GM12878 (cell line): ENCODE measurements around the gene TREH. TPM values are rescaled to one million over a fixed set of nuclear protein-coding genes. Genes with fewer than 3 reads are reported as not detected.

Experiments used
- ATAC-seq: fragments of 200-7000 bp; cut with Tn5 transposase; 3 replicates; pipeline ENCODE4 v1.9.1; 2020; ENCODE audit warnings: mild to moderate bottlenecking, moderate library complexity
- BruUV-seq: library from RNA; stranded (reverse); fragments of 400-500 nt; replicated peaks from 2 replicates; lab custom pipeline; 2021; lab: Mats Ljungman, UMichigan
- CTCF ChIA-PET: fragments of 300-600 bp; sonication (Branson Sonifier 250); formaldehyde crosslinking; extraction: SDS; loops from one replicate; lab custom pipeline; 2021; ENCODE audit warnings: inconsistent platforms; lab: Yijun Ruan, JAX
- POLR2A ChIA-PET: fragments of 350-600 bp; formaldehyde crosslinking; extraction: SDS; loops from one replicate; lab custom pipeline; 2021; ENCODE audit warnings: inconsistent platforms; lab: Charles Lee
- RAD21 ChIA-PET: fragments of 300-600 bp; sonication (Branson Sonifier 250); formaldehyde crosslinking; loops from one replicate; lab custom pipeline; 2023; ENCODE audit warnings: antibody characterized with exemption; ENCODE audit not compliant: unreplicated experiment; lab: Charles Lee
- SMC1A ChIA-PET: fragments of 300-600 bp; sonication (Branson Sonifier 250); formaldehyde crosslinking; loops from one replicate; lab custom pipeline; 2023; ENCODE audit not compliant: unreplicated experiment, uncharacterized antibody; lab: Charles Lee
- DNase-seq: peaks from one replicate; pipeline ENCODE4 v3.0.0-alpha.2; 2011; ENCODE audit warnings: low read depth, low spot score
- FAIRE-seq: peaks from 3 replicates; lab custom pipeline; 2011; peaks lifted over from hg19 to GRCh38; lab: Jason Lieb, UNC
- H2AFZ ChIP-seq: 2 replicates; pipeline ENCODE4 v1.6.0; 2011; ENCODE audit warnings: low read depth, low read length, control low read depth; ENCODE audit not compliant: control insufficient read depth
- H3K27ac ChIP-seq: 2 replicates; pipeline ENCODE4 v1.5.1; 2011; ENCODE audit warnings: control low read depth; ENCODE audit not compliant: control insufficient read depth, insufficient read depth
- H3K27me3 ChIP-seq, 2 experiments: replicated peaks in 1 of 2; 2 replicates each; pipeline versions ENCODE4 v1.6.0 to v1.6.1; 2011; ENCODE audit warnings: low read length in 1 of 2; ENCODE audit not compliant: control insufficient read depth in 2 of 2, insufficient read depth in 2 of 2
- H3K36me3 ChIP-seq, 2 experiments: 2 replicates each; pipeline ENCODE4 v1.5.1; 2011; ENCODE audit warnings: low read length in 1 of 2; ENCODE audit not compliant: control insufficient read depth in 2 of 2, insufficient read depth in 2 of 2
- H3K4me1 ChIP-seq: 2 replicates; pipeline ENCODE4 v1.6.1; 2011; ENCODE audit warnings: mild to moderate bottlenecking, low read length, moderate library complexity, mixed read lengths; ENCODE audit not compliant: control insufficient read depth, insufficient read depth
- H3K4me2 ChIP-seq: 2 replicates; pipeline ENCODE4 v1.6.0; 2011; ENCODE audit warnings: control low read depth; ENCODE audit not compliant: control insufficient read depth, insufficient read depth
- H3K4me3 ChIP-seq: fragments of 200-600 bp; sonication (generic); 2 replicates; pipeline ENCODE4 v1.5.1; 2016
- H3K79me2 ChIP-seq: 2 replicates; pipeline ENCODE4 v1.6.0; 2011; ENCODE audit warnings: low read length; ENCODE audit not compliant: control insufficient read depth, insufficient read depth
- H3K9ac ChIP-seq: 2 replicates; pipeline ENCODE4 v1.8.0; 2011; ENCODE audit warnings: low read length, control low read depth, mixed read lengths; ENCODE audit not compliant: control insufficient read depth, insufficient read depth
- H3K9me3 ChIP-seq: replicated peaks from 3 replicates; pipeline ENCODE4 v1.5.1; 2011; ENCODE audit warnings: mild to moderate bottlenecking, low read length; ENCODE audit not compliant: control insufficient read depth, insufficient read depth
- H4K20me1 ChIP-seq: 2 replicates; pipeline ENCODE4 v1.6.0; 2011; ENCODE audit not compliant: control insufficient read depth, insufficient read depth
- ASH2L ChIP-seq: fragments of 300-600, 200-600 bp; sonication (generic); IDR thresholded peaks from 2 replicates; pipeline ENCODE4 v1.6.1; 2017; ENCODE audit warnings: low read depth, mild to moderate bottlenecking, borderline replicate concordance
- CREM ChIP-seq: IDR thresholded peaks from 2 replicates; pipeline ENCODE4 v1.6.1; 2014; ENCODE audit warnings: antibody characterized with exemption, low read depth
- ETV6 ChIP-seq, 2 experiments: fragments of 450-650 bp in 1 of 2; IDR thresholded peaks in 1 of 2; conservative IDR thresholded peaks in 1 of 2; 2 replicates each; pipeline ENCODE4 v1.6.1; 2014; ENCODE audit warnings: antibody characterized with exemption in 1 of 2, borderline replicate concordance in 1 of 2, low read depth in 1 of 2, mild to moderate bottlenecking in 1 of 2, moderate library complexity in 1 of 2
- FOS ChIP-seq: IDR thresholded peaks from 3 replicates; pipeline ENCODE4 v1.6.1; 2011; ENCODE audit warnings: borderline replicate concordance; ENCODE audit not compliant: insufficient read length; ENCODE audit errors: extremely low read depth
- FOXK2 ChIP-seq: fragments of 450-650 bp; IDR thresholded peaks from 2 replicates; pipeline ENCODE4 v1.6.1; 2017; ENCODE audit warnings: mild to moderate bottlenecking, moderate library complexity
- KDM1A ChIP-seq: fragments of 200-600 bp; sonication (generic); IDR thresholded peaks from 2 replicates; pipeline ENCODE4 v1.6.1; 2016; ENCODE audit warnings: borderline replicate concordance
- MYB ChIP-seq: fragments of 150-350 bp; IDR thresholded peaks from 2 replicates; pipeline ENCODE4 v1.6.1; 2014; ENCODE audit warnings: mild to moderate bottlenecking, low read depth, low read length, borderline replicate concordance
- NFXL1 ChIP-seq: fragments of 450-650 bp; IDR thresholded peaks from 2 replicates; pipeline ENCODE4 v1.6.1; 2017; ENCODE audit warnings: antibody characterized with exemption, mild to moderate bottlenecking, borderline replicate concordance
- NR2C2 ChIP-seq: IDR thresholded peaks from 2 replicates; pipeline ENCODE4 v1.6.1; 2011; ENCODE audit warnings: borderline replicate concordance, low read depth; ENCODE audit not compliant: control insufficient read depth, insufficient read length
- WGBS: methylation state at CpG from one replicate; pipeline ENCODE4 v1.1.6; 2016; ENCODE audit warnings: low lambda C conversion rate; ENCODE audit not compliant: insufficient replicate concordance, insufficient coverage; ENCODE audit errors: missing lambda C conversion rate; 5-methylcytosine and 5-hydroxymethylcytosine counted together
- in situ Hi-C: fragments of 300-500 bp; cut with MboI; formaldehyde crosslinking; loops from 9 replicates; pipeline ENCODE4 v1.14.3; 2018; ENCODE audit warnings: mixed read lengths
- intact Hi-C: fragments of 100-400 bp; cut with micrococcal nuclease; formaldehyde crosslinking; loops from one replicate; pipeline ENCODE4 v1.14.2; 2022; ENCODE audit not compliant: unreplicated experiment
- polyA plus RNA-seq, 11 experiments: library from polyadenylated mRNA; depleted of rRNA in 4 of 11; unstranded in 6 of 11; stranded (reverse) in 5 of 11; fragments of >200 nt; fragmentation: Nextera tagmentation in 4 of 11; fragmentation: Illumina TruSeq in 1 of 11; extraction: Ambion mirVana in 4 of 11; extraction: Trizol in 1 of 11; gene quantifications; 1 replicate in 1 of 11; 2 replicates in 10 of 11; pipeline versions ENCODE4 v1.2.1 to v1.2.3, GENCODE V29; 2011 to 2016; ENCODE audit warnings: inconsistent platforms in 2 of 11, missing spikeins in 2 of 11, low read depth in 1 of 11
- total RNA-seq, 4 experiments: library from RNA; depleted of rRNA in 3 of 4; stranded (reverse); fragments of >200 nt in 3 of 4; fragmentation: Illumina TruSeq in 1 of 4; extraction: Trizol in 1 of 4; gene quantifications; 2 replicates each; pipeline versions ENCODE4 v1.2.1 to v1.2.3, GENCODE V29; 2013 to 2021
- TF ChIP-seq, protein P1 (sequence below): IDR thresholded peaks from 2 replicates; pipeline ENCODE4 v1.6.1; 2012; ENCODE audit warnings: low read depth, low read length, improper control_type of control experiment
- TF ChIP-seq, protein P2 (sequence below): fragments of 450-650 bp; formaldehyde crosslinking; IDR thresholded peaks from 2 replicates; pipeline ENCODE4 v1.4.0; 2020; ENCODE audit warnings: mild to moderate bottlenecking, moderate library complexity

Gene TREH
- total and polyA plus RNA-seq, 10 of the 15 experiments (the other 5 are each of a cell fraction or from before 2014, with no cell fraction given) = not detected

DNA sequence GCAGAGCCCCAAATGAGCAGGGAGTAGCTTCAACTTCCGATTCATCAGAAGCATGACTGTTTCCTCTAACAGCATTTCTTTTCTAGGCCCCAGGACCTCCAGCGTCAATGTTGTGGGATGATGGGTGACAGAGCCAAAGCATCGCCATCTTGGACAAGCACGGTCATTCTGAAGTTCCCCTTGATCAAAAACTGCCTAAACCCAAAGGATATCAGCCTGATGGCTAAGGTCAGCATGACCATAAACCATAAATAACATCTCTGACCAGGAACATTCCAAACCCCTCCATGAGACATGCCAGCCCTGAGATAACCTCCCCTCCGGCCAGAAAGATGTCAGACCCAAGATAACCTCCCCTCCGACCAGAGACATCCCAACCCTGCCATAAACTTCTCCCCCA is 28.8 kb upstream of the TREH start:
- H3K27me3 ChIP-seq = no peaks in the 10 kb centered on the region
- no peak overlapping the region for H3K4me2 ChIP-seq
- RAD21 ChIA-PET = no interaction called here
- no peaks in the 10 kb centered on the region for H3K9me3 ChIP-seq
- DNase-seq (no peak), ATAC-seq (no peak), FAIRE-seq (no peak)
- no peak overlapping the region for H3K4me3 ChIP-seq
- peaks cover 15% of the 10 kb centered on the region for H3K4me1 ChIP-seq
- CTCF ChIA-PET = interaction anchor here (0.9 kb wide), 1 partner anchor 9 kb away, joined by 3 read pairs; no protein-coding TSS in a partner anchor
- no peak overlapping the region for H3K27ac ChIP-seq
- POLR2A ChIA-PET = no interaction called here
- H2AFZ ChIP-seq = no peak overlapping the region
- 80% methylated on average over 6 of the region's 6 CpGs for WGBS
- no peaks in the 10 kb centered on the region for H3K79me2 ChIP-seq
- no TSS peak for BruUV-seq
- H3K36me3 ChIP-seq = no peaks in the 10 kb centered on the region
- TF ChIP-seq FOS = no peak
- TF ChIP-seq, all 136 proteins: peak for 0
- Histone ChIP-seq H3K9ac (no peak overlapping the region), H4K20me1 (no peaks in the 10 kb centered on the region)
- in situ Hi-C loops = no loop called here
- SMC1A ChIA-PET = no interaction called here
- intact Hi-C loops = no loop called here

DNA sequence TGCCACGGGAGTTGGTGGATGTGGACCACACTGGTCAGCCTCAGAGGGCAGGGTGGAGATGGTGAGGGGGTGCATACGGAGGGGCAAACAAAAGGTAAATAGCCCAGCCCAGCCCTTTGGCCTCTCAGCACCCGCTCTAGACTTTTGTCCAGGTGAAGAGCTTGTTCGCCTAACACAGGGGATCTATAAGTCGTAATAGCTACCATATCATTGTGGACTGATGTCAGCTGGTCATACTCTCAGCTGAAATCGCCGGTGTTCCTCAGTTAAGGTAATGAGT is 27.0 kb upstream of the TREH start:
- SMC1A ChIA-PET = no interaction called here
- Histone ChIP-seq H3K4me3 (no peak overlapping the region), H3K27ac (no peak overlapping the region), H3K9me3 (no peaks in the 10 kb centered on the region), H2AFZ (no peak overlapping the region), H3K4me1 (peaks cover 15% of the 10 kb centered on the region), H3K79me2 (no peaks in the 10 kb centered on the region), H3K9ac (no peak overlapping the region), H3K27me3 (no peaks in the 10 kb centered on the region), H3K36me3 (no peaks in the 10 kb centered on the region), H4K20me1 (no peaks in the 10 kb centered on the region), H3K4me2 (no peak overlapping the region)
- intact Hi-C loops = no loop called here
- FAIRE-seq (no peak), DNase-seq (no peak), ATAC-seq (no peak)
- no TSS peak for BruUV-seq
- CTCF ChIA-PET = no interaction called here
- POLR2A ChIA-PET = no interaction called here
- RAD21 ChIA-PET = no interaction called here
- in situ Hi-C loops = no loop called here
- 78% methylated on average over 7 of the region's 7 CpGs for WGBS
- no peak for TF ChIP-seq ASH2L
- no peak for TF ChIP-seq CREM
- TF ChIP-seq FOXK2 = no peak
- TF ChIP-seq NR2C2 = no peak
- TF ChIP-seq NFXL1 = no peak
- TF ChIP-seq KDM1A = no peak
- TF ChIP-seq, protein P1, sequence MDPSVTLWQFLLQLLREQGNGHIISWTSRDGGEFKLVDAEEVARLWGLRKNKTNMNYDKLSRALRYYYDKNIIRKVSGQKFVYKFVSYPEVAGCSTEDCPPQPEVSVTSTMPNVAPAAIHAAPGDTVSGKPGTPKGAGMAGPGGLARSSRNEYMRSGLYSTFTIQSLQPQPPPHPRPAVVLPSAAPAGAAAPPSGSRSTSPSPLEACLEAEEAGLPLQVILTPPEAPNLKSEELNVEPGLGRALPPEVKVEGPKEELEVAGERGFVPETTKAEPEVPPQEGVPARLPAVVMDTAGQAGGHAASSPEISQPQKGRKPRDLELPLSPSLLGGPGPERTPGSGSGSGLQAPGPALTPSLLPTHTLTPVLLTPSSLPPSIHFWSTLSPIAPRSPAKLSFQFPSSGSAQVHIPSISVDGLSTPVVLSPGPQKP = no peak
- no peak for TF ChIP-seq MYB
- TF ChIP-seq, protein P2, sequence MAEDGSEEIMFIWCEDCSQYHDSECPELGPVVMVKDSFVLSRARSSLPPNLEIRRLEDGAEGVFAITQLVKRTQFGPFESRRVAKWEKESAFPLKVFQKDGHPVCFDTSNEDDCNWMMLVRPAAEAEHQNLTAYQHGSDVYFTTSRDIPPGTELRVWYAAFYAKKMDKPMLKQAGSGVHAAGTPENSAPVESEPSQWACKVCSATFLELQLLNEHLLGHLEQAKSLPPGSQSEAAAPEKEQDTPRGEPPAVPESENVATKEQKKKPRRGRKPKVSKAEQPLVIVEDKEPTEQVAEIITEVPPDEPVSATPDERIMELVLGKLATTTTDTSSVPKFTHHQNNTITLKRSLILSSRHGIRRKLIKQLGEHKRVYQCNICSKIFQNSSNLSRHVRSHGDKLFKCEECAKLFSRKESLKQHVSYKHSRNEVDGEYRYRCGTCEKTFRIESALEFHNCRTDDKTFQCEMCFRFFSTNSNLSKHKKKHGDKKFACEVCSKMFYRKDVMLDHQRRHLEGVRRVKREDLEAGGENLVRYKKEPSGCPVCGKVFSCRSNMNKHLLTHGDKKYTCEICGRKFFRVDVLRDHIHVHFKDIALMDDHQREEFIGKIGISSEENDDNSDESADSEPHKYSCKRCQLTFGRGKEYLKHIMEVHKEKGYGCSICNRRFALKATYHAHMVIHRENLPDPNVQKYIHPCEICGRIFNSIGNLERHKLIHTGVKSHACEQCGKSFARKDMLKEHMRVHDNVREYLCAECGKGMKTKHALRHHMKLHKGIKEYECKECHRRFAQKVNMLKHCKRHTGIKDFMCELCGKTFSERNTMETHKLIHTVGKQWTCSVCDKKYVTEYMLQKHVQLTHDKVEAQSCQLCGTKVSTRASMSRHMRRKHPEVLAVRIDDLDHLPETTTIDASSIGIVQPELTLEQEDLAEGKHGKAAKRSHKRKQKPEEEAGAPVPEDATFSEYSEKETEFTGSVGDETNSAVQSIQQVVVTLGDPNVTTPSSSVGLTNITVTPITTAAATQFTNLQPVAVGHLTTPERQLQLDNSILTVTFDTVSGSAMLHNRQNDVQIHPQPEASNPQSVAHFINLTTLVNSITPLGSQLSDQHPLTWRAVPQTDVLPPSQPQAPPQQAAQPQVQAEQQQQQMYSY (CRISPR knock-in tag) = no peak
- TF ChIP-seq ETV6 (conservative IDR thresholded peaks at IDR 0.05 in 1 of 2, IDR thresholded peaks at IDR 0.05 in 1 of 2; ENCODE audit: borderline replicate concordance in 1 of 2, low read depth in 1 of 2) = no peak
- no peak for TF ChIP-seq FOS
